Neural progenitor cell (in vitro differentiated cells): ENCODE data around the gene FYN.

Experiments
- EZH2 ChIP-seq: fragments of 200-600 bp; sonication (generic); IDR thresholded peaks from 2 replicates; pipeline ENCODE4 v1.6.1; 2017; ENCODE audit warnings: antibody characterized with exemption, mild to moderate bottlenecking, moderate library complexity
- TF ChIP-seq, protein P1 (sequence below): fragments of 200-600 bp; sonication (generic); IDR thresholded peaks from 2 replicates; pipeline ENCODE4 v1.5.1; 2017; ENCODE audit warnings: antibody characterized with exemption, mild to moderate bottlenecking

DNA sequence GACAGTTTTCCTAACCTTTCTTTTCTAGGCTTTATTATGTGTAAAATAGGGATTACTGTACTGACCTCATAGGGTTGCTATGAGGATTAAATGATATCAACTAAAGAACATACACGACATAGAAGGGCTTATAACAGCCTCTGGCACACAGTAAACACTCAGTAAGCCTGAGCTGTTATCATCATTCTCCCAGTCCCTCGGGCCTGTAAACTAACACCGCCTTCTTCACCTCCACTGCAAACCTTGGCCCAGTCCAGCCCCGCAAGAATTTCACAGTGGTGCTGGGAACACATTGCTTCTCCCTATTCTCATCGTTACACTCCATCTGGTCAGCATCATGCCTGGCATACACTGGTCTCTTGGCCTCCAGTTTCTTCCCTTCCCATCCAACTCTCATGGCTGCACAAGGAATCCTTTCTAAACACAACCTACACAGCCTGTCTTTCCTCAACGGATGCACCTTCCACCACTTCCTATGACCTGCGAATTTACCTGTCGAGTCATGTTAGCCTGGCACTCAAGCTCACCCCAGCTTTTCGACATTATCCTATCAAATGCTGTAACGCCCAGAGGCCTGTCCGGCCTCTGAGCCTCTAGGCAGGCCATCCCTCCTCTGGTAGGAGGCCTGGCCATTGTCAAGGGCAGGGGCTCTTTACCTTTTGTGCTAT, 92.1 kb downstream of the FYN start:
- TF ChIP-seq, protein P1, sequence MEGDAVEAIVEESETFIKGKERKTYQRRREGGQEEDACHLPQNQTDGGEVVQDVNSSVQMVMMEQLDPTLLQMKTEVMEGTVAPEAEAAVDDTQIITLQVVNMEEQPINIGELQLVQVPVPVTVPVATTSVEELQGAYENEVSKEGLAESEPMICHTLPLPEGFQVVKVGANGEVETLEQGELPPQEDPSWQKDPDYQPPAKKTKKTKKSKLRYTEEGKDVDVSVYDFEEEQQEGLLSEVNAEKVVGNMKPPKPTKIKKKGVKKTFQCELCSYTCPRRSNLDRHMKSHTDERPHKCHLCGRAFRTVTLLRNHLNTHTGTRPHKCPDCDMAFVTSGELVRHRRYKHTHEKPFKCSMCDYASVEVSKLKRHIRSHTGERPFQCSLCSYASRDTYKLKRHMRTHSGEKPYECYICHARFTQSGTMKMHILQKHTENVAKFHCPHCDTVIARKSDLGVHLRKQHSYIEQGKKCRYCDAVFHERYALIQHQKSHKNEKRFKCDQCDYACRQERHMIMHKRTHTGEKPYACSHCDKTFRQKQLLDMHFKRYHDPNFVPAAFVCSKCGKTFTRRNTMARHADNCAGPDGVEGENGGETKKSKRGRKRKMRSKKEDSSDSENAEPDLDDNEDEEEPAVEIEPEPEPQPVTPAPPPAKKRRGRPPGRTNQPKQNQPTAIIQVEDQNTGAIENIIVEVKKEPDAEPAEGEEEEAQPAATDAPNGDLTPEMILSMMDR: no peak
- TF ChIP-seq EZH2: no peak
